ENCODE data around the gene CD5L. TPM values are rescaled to one million over a fixed set of nuclear protein-coding genes. Genes with fewer than 3 reads are reported as not detected.

CD5L gene
- total and polyA plus RNA-seq, 2 of the 8 experiments (the other 6 are each of a cell fraction or from before 2014, with no cell fraction given), result not detected

DNA sequence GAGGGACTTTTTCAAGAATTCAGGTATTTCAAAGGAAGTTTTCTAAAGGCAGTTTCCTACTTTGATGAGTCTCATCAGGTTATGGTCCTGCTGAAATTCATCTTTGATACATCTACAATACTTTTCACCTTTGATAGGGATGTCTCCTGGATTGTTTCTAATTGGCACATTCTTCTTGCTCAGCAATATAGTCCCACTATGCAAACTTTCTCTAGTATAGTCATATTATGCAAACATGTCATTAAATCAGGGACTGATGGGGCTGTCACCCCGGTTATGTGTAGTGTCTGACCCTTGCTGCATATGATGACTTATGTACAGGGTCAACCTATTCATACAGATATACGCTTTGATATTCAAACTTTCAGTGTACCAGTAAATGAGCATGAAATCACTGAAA is 21.3 kb downstream of the CD5L start:
- FAIRE-seq, result no peak
- WGBS, 2 experiments (ENCODE audit: extremely low coverage in 1 of 2, insufficient coverage in 1 of 2, insufficient read length in 1 of 2, insufficient replicate concordance in 2 of 2, low coverage in 1 of 2, low lambda C conversion rate in 2 of 2, missing lambda C conversion rate in 1 of 2), result 88% methylated on average over 2 of the region's 2 CpGs; no CpG with 5 or more reads in 1 of the 2 experiments
- no peak for TF ChIP-seq HDAC2 (IDR thresholded peaks at IDR 0.05; ENCODE audit: borderline replicate concordance in 1 of 2, low read depth in 2 of 2, low read length in 2 of 2)
- TF ChIP-seq CEBPB (IDR thresholded peaks at IDR 0.05; ENCODE audit: low read depth, low read length), result no peak
- TF ChIP-seq, protein P1, sequence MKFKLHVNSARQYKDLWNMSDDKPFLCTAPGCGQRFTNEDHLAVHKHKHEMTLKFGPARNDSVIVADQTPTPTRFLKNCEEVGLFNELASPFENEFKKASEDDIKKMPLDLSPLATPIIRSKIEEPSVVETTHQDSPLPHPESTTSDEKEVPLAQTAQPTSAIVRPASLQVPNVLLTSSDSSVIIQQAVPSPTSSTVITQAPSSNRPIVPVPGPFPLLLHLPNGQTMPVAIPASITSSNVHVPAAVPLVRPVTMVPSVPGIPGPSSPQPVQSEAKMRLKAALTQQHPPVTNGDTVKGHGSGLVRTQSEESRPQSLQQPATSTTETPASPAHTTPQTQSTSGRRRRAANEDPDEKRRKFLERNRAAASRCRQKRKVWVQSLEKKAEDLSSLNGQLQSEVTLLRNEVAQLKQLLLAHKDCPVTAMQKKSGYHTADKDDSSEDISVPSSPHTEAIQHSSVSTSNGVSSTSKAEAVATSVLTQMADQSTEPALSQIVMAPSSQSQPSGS (IDR thresholded peaks at IDR 0.05; ENCODE audit: low read length), result no peak
- TF ChIP-seq RBBP5 (IDR thresholded peaks at IDR 0.05; ENCODE audit: borderline replicate concordance, low read depth, low read length), result no peak
- TF ChIP-seq HDAC6 (IDR thresholded peaks at IDR 0.05; ENCODE audit: low read depth, low read length), result no peak
- TF ChIP-seq RNF2 (IDR thresholded peaks at IDR 0.05; ENCODE audit: borderline replicate concordance, low read depth, low read length, missing control alignments, poor library complexity, severe bottlenecking), result no peak
- no peak for TF ChIP-seq KDM5A (IDR thresholded peaks at IDR 0.05; ENCODE audit: low read length)
- no peak for TF ChIP-seq TEAD4 (IDR thresholded peaks at IDR 0.05; ENCODE audit: low read depth, low read length)
- no peak for TF ChIP-seq POU5F1 (IDR thresholded peaks at IDR 0.05; ENCODE audit: low read depth, low read length)
- TF ChIP-seq GTF2F1 (IDR thresholded peaks at IDR 0.05; ENCODE audit: borderline replicate concordance, low read depth, low read length), result no peak
- no peak for TF ChIP-seq MAFK (IDR thresholded peaks at IDR 0.05; ENCODE audit: low read depth, low read length)
- TF ChIP-seq NRF1 (IDR thresholded peaks at IDR 0.05; ENCODE audit: low read depth, low read length), result no peak

More for the DNA sequence above, 21.3 kb downstream of the CD5L start:
- no peaks in the 10 kb centered on the region for H3K23me2 ChIP-seq (ENCODE audit: low read depth, low read length)
- no peak overlapping the region for H4K5ac ChIP-seq (ENCODE audit: insufficient read length, low read depth, low read length)
- no peak overlapping the region for H3K4me3 ChIP-seq (ENCODE audit: extremely low read depth in 1 of 4, insufficient read depth in 2 of 4, low read depth in 3 of 4, low read length in 4 of 4)
- H3K4ac ChIP-seq (replicated peaks; ENCODE audit: insufficient read length, low read depth, low read length), result no peak overlapping the region
- no peak overlapping the region for H2BK5ac ChIP-seq (ENCODE audit: low read depth, low read length)
- H3K9ac ChIP-seq (replicated peaks in 1 of 4; ENCODE audit: extremely low read depth in 1 of 4, low read depth in 3 of 4, low read length in 3 of 4), result no peak overlapping the region
- no peak overlapping the region for H2BK20ac ChIP-seq (ENCODE audit: low read length)
- H3K79me2 ChIP-seq (ENCODE audit: control insufficient read depth in 1 of 2, insufficient read depth in 2 of 2, low read length in 2 of 2), result no peaks in the 10 kb centered on the region
- no peak overlapping the region for H4K8ac ChIP-seq (ENCODE audit: extremely low read depth, insufficient read depth, low read length)
- no peak for DNase-seq (ENCODE audit: low read depth in 1 of 2, low spot score in 2 of 2)
- H3K27me3 ChIP-seq (replicated peaks in 1 of 4; ENCODE audit: control insufficient read depth in 3 of 4, extremely low read depth in 1 of 4, insufficient read depth in 3 of 4, low read length in 3 of 4), result no peaks in the 10 kb centered on the region
- H2BK12ac ChIP-seq (ENCODE audit: low read depth, low read length), result no peak overlapping the region
- H3K79me1 ChIP-seq (ENCODE audit: low read depth, low read length), result no peaks in the 10 kb centered on the region
- no peak overlapping the region for H2BK15ac ChIP-seq (ENCODE audit: low read length)
- no peaks in the 10 kb centered on the region for H3K9me3 ChIP-seq (ENCODE audit: insufficient read depth in 2 of 2, low read depth in 1 of 2, low read length in 1 of 2)
- H2AK5ac ChIP-seq (ENCODE audit: low read depth, low read length), result no peak overlapping the region
- no peaks in the 10 kb centered on the region for H3K36me3 ChIP-seq (ENCODE audit: control insufficient read depth in 2 of 4, insufficient read depth in 4 of 4, low read length in 3 of 4)
- no peaks in the 10 kb centered on the region for H4K20me1 ChIP-seq (replicated peaks in 1 of 2; ENCODE audit: control insufficient read depth in 1 of 2, insufficient read depth in 2 of 2, low read length in 2 of 2)
- no peaks in the 10 kb centered on the region for H3K4me1 ChIP-seq (replicated peaks in 1 of 4; ENCODE audit: control insufficient read depth in 3 of 4, insufficient read depth in 4 of 4, low read length in 3 of 4)
- H3K56ac ChIP-seq (replicated peaks; ENCODE audit: insufficient read length, low read depth, low read length), result no peak overlapping the region
- no peak overlapping the region for H3K18ac ChIP-seq (ENCODE audit: extremely low read depth, low read length)
- ChIA-PET POLR2A (ENCODE audit: partially characterized antibody) (interaction anchor here (1.3 kb wide), 1 partner anchor 14 kb away, joined by 4 read pairs; no protein-coding TSS in a partner anchor), CTCF (ENCODE audit: partially characterized antibody) (interaction anchor here (0.9 to 1.2 kb wide), 2 partner anchors 10 to 130 kb away, joined by 3 to 4 read pairs; no protein-coding TSS in a partner anchor)
- no peak overlapping the region for H4K91ac ChIP-seq (replicated peaks; ENCODE audit: insufficient read length, low read length)
- no peak overlapping the region for H2AFZ ChIP-seq (ENCODE audit: low read length)
- H3K14ac ChIP-seq (ENCODE audit: insufficient read length), result no peak overlapping the region
- no peak overlapping the region for H2BK120ac ChIP-seq (replicated peaks; ENCODE audit: low read depth, low read length)
- no peak overlapping the region for H3K23ac ChIP-seq (ENCODE audit: insufficient read length)
- H3K4me2 ChIP-seq (ENCODE audit: insufficient read depth in 1 of 2, low read depth in 2 of 2, low read length in 2 of 2), result no peak overlapping the region
- no peak overlapping the region for H3K27ac ChIP-seq (ENCODE audit: low read depth, low read length)
